Umbilical cord (tissue), 2 donors: ENCODE results near the gene AACS. TPM values are rescaled to one million over a fixed set of nuclear protein-coding genes. Genes with fewer than 3 reads are reported as not detected.
A peak's percentile ranks its signal among the peaks of the same experiment; 100 is the strongest.
"Not testable (repeated sequence)": the region's sequence is repeated elsewhere in the genome, so short reads cannot be mapped to it uniquely, and the experiment has no call there.

Source experiments
- DNase-seq: peaks from one replicate; pipeline ENCODE4 v3.0.0-alpha.2; 2015; ENCODE audit warnings: low spot score
- total RNA-seq: library from RNA; depleted of rRNA; stranded (reverse); fragments of >200 nt; gene quantifications from one replicate; pipeline ENCODE4 v1.2.3, GENCODE V29; 2014; ENCODE audit warnings: low replicate concordance; ENCODE audit not compliant: insufficient read depth

The AACS gene
- total RNA-seq, 1 donor from 2014 or later: 19.7 TPM

DNA sequence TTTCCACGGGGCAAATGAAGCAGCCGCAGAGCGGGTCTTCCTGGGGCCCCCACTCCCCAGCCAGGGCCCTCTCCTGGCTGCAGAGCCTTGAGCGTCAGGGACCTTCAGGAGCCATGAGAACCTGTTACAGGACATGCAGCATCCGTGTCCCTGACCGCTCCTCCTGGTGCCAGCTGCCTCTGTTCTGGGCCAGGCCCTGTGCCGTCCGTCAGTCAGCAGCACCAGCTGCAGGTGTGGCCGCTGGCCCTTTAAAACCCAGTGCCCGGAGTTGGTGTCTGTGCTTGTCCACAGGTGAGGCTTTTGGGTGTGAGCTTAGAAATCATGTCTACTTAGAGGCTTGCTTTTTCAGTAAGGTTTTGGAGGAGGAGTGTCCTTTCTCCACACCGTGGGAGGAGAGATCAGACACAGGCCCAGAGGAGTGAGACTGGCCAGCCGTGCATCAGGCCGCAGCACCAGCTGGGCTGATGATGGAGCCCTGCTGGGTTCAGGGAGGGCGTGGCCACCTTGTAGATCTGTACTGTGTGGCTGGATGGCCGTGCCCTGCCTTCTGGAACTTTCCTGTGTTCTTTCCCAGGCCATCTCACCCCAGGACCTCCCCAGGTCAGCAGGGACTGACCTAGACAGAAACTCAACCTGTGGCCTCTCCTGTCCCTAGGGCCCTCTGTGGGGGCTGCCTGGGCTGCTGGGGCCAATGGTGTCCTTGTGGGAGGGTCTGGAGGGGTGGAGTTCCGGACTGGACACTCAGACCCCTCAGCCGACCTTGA, 27.1 kb downstream of the AACS start:
- DNase-seq: no peak

DNA sequence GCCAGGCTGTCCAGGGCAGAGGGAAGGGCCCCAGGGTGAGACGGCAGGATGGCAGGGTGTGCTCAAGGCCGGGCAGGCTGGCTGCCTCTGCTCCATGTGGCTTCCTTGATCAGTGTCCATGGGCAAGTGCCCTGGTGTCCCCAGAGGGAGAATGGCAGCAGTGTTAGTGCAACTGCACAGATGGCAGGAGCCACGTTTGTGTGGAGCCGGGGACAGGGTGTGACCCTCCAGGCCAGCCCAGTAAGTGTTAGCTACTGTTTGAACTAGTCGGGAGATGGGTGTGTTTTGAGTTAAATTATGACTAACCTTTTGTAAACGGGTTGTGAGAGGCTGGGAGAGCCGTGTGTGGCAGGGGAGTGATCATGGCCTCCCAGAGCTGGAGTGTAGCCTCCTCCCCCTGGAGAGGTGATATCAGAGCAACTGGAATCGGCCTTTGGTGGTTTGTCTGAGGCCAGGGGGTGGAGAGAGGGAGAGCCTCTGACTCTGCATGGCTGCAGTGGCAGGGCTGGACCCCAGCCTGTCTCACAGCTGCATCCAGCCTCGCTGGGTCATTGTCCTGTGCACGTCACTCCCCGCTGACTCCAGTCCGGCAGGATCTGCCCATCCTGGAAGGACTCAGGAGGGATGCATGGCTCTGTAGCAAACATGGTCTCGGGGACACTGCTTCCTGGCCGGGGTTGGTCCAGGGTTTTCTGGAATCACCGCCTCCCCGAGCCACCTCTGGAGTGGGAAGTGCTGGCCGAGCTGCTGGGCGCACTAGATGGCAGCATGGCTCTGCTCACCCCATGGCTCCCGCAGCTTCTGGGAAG, 27.8 kb downstream of the AACS start:
- no peak for DNase-seq

DNA sequence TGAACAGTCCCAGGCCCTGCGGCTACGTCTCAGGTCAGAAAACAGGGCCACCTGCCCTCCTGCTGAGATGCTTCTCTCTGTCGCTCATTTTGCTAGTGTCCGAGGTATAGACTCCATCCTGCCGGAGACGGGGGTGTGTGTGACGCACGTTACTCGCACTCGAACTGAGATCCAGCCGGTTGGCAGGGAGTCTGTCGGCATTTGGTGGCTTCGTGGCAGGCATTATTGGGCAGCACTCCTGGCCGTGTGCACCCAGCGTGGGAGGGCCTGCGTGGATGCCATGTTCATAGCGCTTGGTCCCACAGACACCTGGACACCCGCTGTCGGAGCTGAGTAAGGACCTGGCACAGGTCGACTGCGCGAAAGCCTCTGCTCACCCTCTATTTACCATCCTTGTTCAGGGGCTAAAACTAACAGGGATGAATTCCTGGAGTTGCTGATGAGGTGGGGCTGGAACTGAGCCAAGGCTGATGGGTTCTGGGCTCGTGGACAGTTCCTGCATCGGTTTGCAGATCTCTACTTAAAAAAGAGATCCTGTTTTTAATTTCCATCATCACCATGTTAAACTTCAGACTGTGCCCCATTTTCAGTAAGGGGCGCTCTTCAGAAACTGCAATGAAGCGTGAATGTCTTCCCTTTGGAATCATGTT, 28.6 kb downstream of the AACS start:
- DNase-seq: no peak

DNA sequence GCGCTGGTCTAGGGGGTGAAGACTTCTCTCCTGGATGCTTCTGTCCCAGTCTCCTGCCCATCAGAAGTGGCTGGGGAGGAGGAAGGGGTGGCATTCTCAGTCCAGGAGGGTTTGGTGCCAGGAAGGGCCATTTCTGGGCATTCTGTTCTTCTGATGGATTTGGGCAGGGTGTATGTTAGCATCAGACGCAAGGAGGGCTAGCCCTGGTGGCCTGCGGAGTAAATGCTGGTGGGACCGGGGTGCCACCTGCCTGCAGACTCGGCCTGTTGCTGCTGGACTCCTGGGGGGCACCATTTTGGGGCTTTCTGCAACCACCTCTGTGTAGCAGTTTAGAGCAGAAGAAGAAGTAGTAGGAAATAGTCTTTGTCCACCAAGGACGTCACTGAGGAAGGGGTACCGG, 31.7 kb downstream of the AACS start:
- DNase-seq: no peak

DNA sequence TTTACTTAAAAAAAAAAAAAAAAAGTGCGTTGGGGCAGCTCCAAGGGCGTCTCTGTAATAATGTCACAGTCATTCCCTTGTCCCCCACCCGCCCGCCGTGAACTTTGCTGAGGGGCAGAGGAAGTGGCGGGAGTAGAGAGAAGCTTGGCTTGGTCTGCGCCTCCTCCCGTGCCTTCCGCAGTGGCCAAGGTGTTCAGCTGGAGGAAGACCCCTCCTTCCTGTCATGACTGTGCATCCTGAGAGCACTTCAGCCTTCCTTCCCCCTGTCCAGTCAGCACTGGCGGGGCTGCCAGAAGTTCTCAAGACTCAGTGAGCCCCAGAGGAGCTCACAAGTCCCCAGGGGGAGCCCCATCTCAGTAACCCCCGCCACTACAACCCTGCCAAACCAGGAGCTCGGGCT, 32.2 kb downstream of the AACS start:
- DNase-seq: no peak

DNA sequence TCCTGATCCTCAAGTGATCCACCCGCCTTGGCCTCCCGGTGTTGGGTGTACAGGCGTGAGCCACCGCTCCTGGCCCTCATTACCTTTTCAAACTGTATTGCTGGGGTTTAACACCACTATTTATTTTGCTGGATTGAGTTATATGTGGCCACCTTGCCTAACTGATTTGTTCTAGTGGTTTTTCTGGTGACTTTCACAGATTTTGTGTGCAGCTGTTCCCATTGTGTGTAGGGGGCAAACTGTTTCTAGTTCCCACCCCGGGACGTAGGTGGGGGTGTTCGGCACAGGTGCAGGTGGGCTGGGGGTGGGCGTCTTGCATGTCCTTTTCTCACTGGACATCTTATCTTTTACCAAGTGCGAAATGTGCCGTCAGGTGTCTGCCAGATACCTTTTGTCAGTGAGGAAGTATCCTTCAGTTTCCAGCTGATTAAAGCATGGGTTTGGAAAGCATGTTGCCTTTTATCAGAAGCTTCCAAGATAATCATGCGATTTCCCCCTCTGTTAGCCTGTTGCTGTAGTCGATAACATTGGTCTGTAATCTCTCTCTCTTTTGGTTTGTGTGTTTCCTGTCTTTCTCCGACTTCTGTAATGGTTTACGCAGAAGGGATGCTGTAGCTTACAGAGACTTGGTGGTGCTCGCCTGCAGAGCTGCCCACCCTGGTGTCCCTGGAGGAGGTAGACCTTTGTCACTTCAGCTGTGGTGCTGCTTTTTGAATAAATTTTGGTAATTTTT, 33.6 kb downstream of the AACS start:
- DNase-seq: no peak

DNA sequence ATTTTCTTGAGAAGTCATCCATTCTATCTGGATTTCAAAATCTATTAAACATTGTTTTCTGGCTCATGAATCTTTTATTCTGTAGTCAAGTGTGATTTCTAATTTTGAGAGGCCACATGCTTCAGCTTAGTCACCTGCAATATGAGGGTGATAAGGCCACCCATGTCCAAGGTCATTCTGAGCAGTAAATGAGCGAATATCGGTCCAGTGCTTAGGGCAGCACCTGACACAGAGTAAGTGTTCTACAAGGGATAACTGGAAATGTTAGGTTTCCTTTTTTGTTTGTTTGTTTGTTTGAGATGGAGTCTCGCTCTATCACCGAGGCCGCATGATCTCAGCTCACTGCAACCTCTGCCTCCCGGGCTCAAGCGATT, 34.2 kb downstream of the AACS start:
- DNase-seq: no peak

DNA sequence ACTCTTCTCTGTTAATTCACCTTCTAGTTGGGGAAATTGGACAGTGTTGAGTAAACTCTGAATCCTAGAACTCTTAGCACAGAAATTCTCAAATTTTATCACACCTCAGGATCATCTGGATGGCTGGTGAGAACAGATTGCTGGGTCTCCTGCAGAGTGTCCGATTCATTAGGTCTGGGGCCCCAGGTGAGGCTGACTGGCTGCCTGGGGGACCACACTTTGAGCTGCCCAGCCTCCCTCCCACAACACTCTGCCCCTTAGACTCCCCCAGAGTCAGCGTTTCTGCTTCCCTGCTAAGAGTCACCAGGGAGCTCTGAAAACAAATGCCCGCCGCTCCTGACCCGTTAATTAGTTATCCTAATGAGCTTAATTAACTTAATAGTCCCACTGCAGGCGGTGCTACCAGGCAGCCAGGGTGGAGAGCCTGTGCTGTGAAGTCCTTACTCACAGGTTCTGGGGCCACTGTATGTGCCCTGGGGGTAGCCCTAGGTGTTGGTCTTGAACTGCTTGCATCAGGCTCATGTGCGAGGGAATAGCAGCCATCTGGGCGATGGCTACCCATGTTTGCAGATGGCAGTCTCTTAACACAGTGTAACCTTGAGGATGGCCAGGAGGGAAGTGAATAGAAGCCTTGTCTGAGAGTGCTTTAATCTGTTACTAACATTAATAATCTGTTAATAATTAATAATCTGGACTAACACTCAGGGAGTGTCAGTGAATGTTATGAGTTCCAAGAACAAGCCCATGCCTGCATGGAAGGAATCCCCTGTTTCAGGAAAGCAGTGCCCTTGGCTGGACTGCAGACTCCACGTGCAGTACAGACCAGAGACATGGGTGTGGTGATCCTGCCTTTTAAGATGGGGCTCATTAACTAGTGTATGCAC, 35.6 kb downstream of the AACS start:
- no peak for DNase-seq

DNA sequence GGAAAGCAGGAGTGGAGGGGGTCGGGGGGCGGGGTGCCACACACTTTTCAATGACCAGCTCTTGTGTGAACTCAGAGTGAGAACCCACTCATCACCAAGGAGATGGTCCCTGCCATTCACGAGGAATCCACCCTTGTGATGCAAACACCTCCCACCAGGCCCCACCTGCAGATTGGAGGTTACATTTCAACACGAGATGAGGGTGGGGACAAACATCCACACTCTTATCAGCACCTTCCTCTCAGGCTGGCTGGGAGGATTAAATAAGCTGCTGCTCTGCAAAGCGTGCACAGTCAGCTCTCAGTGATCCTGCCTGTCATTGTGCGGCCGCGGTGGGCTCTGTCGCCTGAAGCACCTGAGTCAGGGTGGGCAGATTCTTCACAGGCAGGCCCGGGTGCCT, 39.7 kb downstream of the AACS start:
- no peak for DNase-seq

DNA sequence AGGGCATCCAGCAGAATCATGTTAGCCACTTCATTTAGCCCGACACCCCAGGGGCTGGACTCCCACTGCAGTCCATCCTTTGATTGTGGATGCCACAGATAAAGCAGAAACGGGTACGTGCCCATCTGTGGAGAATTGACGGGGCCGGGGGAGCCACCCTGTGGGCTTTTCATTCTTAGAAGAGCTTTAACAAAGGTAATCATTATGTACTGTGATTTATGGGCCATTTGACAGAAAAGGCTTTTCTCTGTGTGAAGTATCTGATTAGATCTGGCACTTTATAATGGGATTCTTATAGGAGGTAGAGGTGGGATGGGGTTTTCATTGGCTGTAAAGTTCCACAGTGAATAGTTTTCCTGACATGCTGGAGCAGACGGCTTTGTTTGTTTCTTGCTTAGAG, 40.4 kb downstream of the AACS start:
- no peak for DNase-seq

DNA sequence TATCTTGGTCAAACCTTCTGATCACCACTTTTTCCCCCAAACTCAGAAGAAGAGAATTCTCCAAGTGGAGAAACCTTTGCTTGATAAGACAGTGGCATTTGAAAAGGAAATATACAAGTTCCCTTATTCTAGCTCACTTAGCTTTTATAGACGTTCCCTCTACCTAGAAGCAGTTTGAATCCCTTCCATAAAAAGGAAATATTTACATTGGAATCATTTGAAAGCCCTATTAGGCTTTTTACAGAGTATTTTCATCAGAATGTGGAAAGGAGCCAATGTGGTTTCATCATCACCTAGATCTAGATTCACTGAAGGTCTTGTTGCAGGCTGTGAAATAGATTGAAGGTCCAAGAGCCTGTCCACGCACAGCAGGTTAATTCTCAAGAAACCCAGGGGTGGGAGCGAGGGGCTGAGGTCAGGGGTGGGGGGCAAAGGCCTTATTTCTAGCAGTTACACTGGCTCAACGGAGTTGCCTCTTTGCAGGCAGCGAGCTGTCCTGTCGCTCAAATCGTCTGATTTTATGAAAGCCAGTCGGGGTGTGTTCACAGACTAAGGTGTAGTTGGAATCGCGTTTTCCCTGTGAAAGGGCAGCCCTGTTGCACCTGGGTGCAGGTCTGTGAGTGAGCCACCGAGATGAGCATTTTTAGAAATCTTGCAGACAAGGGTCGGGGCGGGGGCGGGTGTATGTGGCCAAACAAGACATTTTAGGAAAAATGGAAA, 45.6 kb downstream of the AACS start:
- DNase-seq: peak; percentile 61

DNA sequence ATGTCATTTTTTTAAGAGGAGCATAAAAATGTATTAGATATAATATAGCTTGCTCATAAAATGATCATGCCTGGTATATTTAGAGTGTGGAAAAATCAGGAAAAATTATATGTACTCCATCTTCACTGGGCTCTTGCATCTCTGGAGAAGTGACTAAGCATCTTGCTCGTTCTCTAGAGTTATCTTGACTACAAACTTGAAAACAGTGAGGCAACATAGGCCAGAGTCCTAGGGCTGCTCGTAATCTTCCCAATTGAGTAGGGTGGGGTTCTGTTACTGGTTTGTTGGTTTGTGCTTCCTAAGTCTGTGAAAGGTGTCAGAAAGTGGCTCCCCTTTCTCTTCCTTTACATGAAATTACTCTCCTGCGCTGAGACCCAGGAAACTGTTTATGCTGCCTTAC, 46.2 kb downstream of the AACS start:
- peak; percentile 48 for DNase-seq

DNA sequence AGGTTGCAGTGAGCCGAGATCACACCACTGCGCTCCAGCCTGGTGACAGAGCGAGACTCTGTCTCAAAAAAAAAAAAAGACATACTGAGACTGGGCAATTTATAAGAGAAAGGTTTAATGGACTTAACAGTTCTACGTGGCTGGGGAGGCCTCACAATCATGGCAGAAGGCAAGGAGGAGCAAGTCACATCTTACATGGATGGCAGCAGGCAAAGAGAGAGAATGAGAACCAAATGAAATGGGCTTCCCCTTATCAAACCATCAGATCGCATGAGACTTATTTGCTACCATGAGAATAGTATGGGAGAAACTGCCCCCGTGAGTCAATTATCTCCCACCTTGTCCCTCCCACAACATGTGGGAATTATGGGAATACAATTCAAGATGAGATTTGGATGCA, 47.4 kb downstream of the AACS start:
- DNase-seq: not testable (repeated sequence)

DNA sequence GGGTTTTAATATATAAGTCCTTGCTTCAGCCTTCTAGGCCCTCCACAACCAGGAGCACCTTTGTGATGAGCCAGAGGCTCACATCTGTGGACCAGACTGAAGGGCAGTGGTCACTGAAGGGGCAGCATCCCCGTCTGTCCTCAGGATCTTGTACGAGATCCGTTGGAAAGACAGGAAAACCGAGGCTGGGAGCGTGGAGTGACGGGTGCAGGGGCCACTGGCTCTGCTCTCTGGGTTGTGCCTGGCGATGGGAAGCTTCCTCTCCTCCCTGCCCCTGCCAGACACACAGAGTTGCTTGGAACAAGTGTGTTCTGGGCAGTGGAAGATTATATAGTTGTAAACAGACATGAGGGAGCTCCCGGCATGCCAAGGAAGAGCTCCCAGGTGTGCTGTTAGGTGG, 48.0 kb downstream of the AACS start:
- DNase-seq: no peak

DNA sequence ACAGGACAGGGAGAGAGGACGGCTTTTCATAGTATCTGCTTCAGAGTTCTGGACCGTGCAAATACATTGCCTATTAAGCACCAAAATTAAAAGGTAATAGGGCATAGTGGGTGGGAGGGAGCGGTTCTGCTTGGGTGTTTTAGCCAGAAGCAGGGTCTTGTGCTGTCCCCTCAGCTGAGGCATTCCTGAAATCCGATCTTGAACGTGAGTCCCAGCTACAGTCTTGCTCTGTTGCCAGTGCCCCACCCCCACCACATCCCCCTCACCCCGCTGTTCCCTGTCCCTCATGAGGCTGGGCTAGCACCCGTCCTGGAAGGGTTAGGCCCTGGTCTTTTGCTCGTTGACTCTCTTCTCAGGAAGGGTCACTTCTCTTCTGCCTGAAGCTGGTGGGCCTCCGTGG, 48.6 kb downstream of the AACS start:
- no peak for DNase-seq

DNA sequence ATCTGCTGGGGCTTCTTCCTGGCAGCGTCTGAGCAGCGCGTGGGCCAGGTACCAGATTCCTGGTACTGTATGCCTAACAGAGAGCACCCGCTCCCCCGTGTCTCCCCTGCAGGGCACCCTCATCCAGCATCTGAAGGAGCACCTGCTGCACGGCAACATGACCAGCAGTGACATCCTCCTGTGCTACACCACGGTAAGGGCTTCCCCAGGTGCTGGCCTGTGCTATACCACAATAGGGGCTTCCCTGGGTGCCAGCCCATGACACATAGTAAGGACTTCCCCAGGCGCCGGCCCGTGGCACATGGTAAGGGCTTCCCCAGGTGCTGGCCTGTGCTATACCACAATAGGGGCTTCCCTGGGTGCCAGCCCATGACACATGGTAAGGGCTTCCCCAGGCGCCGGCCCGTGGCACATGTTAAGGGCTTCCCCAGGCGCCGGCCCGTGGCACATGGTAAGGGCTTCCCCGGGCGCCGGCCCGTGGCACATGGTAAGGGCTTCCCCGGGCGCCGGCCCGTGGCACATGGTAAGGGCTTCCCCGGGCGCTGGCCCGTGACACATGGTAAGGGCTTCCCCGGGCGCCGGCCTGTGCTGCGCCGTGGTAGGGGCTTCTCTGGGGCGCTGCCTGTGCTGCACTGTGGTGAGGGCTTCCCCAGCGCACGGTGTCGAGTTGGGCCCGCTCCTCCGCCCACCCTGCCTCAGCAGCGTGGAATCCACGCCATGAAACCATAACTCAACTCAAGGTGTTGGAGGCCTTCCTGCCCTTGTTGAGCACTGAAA, 49.3 kb downstream of the AACS start:
- no peak for DNase-seq

DNA sequence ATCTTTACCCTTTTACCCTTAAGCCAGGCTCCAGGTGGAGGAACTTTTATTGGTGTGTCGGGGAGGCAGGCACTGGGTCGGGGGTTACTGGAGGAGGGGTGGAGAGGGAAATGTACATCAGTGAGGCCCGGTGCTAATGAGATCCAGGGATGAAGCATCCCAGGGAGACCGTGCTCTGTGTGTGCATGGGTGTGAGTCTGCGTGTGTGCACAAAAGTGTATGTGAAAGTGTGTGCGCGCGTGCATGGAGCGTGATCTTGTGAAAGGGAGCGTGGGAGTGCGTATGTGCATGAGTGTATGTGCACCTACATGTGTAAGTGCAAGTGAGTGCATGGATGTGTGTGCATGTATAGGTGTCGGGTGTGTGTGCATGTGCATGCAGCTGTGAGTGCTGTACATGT, 55.3 kb downstream of the AACS start:
- no peak for DNase-seq

DNA sequence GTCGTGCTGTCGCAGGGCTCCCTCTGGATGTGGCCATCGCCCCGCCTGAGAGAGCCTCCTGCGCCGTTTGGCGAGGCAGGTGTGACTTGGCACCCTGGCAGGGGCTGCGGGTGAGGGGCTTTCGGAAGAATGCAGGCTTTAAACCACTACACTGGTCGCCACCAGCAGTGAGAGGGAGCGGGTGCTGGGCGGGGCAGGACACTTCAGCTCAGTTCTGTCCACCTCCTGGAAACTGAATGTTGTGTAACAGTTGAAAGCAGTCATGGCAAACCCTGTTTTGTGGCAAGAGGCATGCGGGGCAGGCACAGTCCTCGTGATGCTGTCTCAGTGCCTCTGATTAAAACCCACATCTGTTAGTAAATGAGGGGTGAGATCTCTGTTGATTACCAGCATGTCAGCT, 55.9 kb downstream of the AACS start:
- no peak for DNase-seq

DNA sequence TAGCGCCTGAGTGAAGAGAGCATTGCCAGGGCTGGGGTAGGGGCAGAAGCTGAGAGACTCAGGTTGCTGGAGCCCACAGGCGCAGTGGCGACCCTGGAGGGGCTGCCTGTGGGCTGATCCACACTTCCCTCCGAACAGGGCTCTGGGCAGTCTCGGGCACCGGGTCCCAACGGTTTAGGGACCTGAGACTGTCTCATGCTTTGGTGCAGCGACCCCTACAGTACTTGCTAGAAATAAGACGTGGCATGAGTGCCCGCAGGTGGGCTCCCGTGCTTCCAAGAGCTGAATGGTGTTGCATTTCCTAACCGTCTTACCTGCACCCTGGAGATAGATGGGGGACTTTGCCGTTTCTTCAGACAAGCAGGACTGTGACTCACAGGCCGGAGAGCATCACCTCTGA, 57.4 kb downstream of the AACS start:
- no peak for DNase-seq
